Measurements from ENCODE around the gene GPR82. TPM values are rescaled to one million over a fixed set of nuclear protein-coding genes. Genes with fewer than 3 reads are reported as not detected.
"Not testable (repeated sequence)": the region's sequence is repeated elsewhere in the genome, so short reads cannot be mapped to it uniquely, and the experiment has no call there.

Gene GPR82
- total RNA-seq (1 to 10 TPM in 1 of 2 donors, under 1 TPM in 1; 0.54 to 1.1 TPM), polyA plus RNA-seq (under 1 TPM; 0.24 to 0.31 TPM)
- long read RNA-seq, donor 1: 0 reads
- long read RNA-seq, donor 2: 0 reads
- long read RNA-seq, donor 3: 0 reads
- long read RNA-seq, donor 4: 0 reads
- long read RNA-seq, donor 5: 0 reads

- Histone ChIP-seq H3K4me3 (no peak within 1 kb of the TSS), H3K9me3 (ENCODE audit: control insufficient read depth in 4 of 4, insufficient read depth in 3 of 4, low read length in 3 of 4) (peaks cover 0 to 7% (median 0%) of the 10 kb centered on the region in 4 donors), H3K27me3 (ENCODE audit: control insufficient read depth in 3 of 3, insufficient read depth in 3 of 3, low read length in 2 of 3) (peaks cover 0 to 18% (median 10%) of the 10 kb centered on the region in 3 donors), H3K36me3 (ENCODE audit: control insufficient read depth in 4 of 4, insufficient read depth in 4 of 4, low read length in 4 of 4) (peaks cover 0 to 7% (median 0%) of the 10 kb centered on the region in 4 donors), H3K9ac (ENCODE audit: insufficient read depth in 1 of 2, low read length in 2 of 2) (no peak within 1 kb of the TSS), H3K4me1 (ENCODE audit: control insufficient read depth in 5 of 5, insufficient read depth in 5 of 5, low read length in 5 of 5) (no peaks in the 10 kb centered on the region), H3K27ac (ENCODE audit: low read depth in 1 of 2, low read length in 1 of 2) (no peak within 1 kb of the TSS)
- TF ChIP-seq, protein P1, sequence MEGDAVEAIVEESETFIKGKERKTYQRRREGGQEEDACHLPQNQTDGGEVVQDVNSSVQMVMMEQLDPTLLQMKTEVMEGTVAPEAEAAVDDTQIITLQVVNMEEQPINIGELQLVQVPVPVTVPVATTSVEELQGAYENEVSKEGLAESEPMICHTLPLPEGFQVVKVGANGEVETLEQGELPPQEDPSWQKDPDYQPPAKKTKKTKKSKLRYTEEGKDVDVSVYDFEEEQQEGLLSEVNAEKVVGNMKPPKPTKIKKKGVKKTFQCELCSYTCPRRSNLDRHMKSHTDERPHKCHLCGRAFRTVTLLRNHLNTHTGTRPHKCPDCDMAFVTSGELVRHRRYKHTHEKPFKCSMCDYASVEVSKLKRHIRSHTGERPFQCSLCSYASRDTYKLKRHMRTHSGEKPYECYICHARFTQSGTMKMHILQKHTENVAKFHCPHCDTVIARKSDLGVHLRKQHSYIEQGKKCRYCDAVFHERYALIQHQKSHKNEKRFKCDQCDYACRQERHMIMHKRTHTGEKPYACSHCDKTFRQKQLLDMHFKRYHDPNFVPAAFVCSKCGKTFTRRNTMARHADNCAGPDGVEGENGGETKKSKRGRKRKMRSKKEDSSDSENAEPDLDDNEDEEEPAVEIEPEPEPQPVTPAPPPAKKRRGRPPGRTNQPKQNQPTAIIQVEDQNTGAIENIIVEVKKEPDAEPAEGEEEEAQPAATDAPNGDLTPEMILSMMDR (IDR thresholded peaks at IDR 0.05; ENCODE audit: control extremely low read depth, extremely low read depth): no peak
- WGBS, 2 donors: 40 to 52% methylated on average over 2 of the region's 2 CpGs
- ATAC-seq (ENCODE audit: insufficient read depth, low FRiP score) (no peak), DNase-seq (no peak)
Observed at GRCh38 chrX:41723826-41724225, at the start of gene GPR82. Gene GPR82, plus strand, starts transcription at chrX:41724181. Its CDS starts 2,846 bp downstream, at chrX:41727027.

DNA sequence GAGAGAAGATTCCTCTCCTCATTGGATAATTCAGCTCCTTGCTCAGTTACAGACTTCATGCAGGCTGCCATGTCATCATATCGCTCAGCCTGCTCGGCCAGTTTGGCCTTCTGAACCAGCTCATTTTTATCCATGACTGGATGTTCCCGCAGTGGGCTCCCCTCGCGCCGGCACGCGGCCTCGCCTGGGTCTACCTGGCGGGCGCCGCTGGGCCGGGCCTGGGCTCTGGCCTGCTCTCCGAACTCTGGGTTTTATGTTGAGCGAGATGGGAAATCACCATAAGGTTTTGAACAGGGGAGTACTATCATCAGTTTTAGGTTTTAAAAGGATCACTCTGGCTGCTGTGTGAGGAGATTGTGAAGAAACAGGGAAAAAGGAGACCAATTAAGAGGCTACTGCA lies 47.6 kb upstream of the GPR82 start:
- 90 to 93% methylated on average over 15 of the region's 15 CpGs for WGBS, 2 donors
- H3K4me3 ChIP-seq; H3K9me3 ChIP-seq (ENCODE audit: control insufficient read depth in 4 of 4, insufficient read depth in 3 of 4, low read length in 3 of 4); H3K9ac ChIP-seq (ENCODE audit: insufficient read depth in 1 of 2, low read length in 2 of 2); H3K36me3 ChIP-seq (ENCODE audit: control insufficient read depth in 4 of 4, insufficient read depth in 4 of 4, low read length in 4 of 4); ATAC-seq (ENCODE audit: insufficient read depth, low FRiP score); H3K27ac ChIP-seq (ENCODE audit: low read depth in 1 of 2, low read length in 1 of 2); DNase-seq; H3K4me1 ChIP-seq (ENCODE audit: control insufficient read depth in 5 of 5, insufficient read depth in 5 of 5, low read length in 5 of 5): not testable (repeated sequence)
- H3K27me3 ChIP-seq (ENCODE audit: control insufficient read depth in 3 of 3, insufficient read depth in 3 of 3, low read length in 2 of 3): peaks cover 0 to 32% (median 10%) of the 10 kb centered on the region in 3 donors

DNA sequence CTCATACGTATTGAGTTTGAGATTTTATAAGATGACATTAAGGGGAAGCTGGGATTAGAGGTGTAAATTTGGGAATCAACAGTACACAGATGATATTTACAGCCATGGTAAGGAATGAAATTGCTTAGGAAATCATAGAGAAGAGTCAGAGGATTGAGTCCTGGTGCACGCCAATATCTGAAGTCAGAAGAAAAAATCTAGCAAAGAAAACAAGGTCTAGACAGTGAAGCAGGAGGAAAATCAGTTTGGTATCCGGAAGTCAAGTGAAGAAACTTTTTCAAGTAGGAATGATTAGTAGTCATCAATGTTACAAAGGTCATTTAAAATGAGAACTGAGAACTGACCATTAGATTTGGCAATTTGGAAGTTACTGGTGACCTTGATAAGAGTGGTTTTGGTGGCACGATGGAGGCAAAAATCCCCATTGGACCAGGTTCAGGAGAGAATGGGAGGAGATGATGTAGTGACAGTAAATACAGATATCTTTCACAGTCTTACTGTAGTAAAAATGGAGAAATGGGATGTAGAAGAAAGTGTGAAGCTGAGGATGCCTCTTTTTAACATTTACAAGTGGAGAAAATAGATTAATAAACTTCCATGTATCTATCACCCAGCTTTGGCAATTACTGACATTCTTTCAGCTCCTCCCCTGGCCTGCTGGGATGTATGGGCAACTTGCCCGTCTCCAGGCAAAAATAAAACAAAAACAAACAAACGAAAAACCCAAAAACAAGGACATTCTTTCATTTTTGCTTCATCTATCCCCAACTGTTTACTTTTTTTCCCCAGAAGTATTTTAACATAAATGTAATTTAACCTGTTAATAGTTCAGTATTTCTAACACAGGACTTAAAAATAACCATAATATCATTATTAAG lies 46.6 kb upstream of the GPR82 start:
- H3K27me3 ChIP-seq (ENCODE audit: control insufficient read depth in 3 of 3, insufficient read depth in 3 of 3, low read length in 2 of 3): peaks cover 0 to 31% (median 10%) of the 10 kb centered on the region in 3 donors
- no peak for ATAC-seq (ENCODE audit: insufficient read depth, low FRiP score)
- H3K27ac ChIP-seq (ENCODE audit: low read depth in 1 of 2, low read length in 1 of 2): no peak overlapping the region
- 69 to 87% methylated on average over 6 of the region's 6 CpGs for WGBS, 2 donors
- H3K4me3 ChIP-seq: no peak overlapping the region
- no peaks in the 10 kb centered on the region for H3K36me3 ChIP-seq (ENCODE audit: control insufficient read depth in 4 of 4, insufficient read depth in 4 of 4, low read length in 4 of 4)
- DNase-seq: peak; percentile 36 to 74 (median 66)
- H3K9ac ChIP-seq (ENCODE audit: insufficient read depth in 1 of 2, low read length in 2 of 2): no peak overlapping the region
- no peaks in the 10 kb centered on the region for H3K9me3 ChIP-seq (ENCODE audit: control insufficient read depth in 4 of 4, insufficient read depth in 3 of 4, low read length in 3 of 4)
- peaks cover 0 to 3% (median 0%) of the 10 kb centered on the region in 5 donors for H3K4me1 ChIP-seq (ENCODE audit: control insufficient read depth in 5 of 5, insufficient read depth in 5 of 5, low read length in 5 of 5)
- TF ChIP-seq, protein P1 (IDR thresholded peaks at IDR 0.05; ENCODE audit: control extremely low read depth, extremely low read depth): no peak

DNA sequence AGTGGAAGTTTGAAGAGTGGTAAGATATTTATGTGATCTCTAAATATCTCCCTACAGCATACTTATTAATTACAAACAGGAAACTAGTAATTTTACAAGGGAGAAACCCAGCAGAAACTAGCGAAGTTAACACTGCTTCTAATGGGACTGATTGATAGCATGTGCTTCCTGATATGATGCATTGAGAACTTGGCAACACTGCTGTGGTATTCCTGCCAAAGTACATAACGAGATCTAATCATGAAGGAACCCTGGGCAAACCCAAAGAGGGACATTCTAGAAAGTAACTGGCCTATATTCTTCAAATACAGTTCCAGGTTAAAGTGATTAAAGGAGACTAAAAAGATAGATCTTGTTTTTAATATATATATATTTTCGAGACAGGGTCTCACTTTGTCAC lies 39.8 kb upstream of the GPR82 start:
- TF ChIP-seq, protein P1 (IDR thresholded peaks at IDR 0.05; ENCODE audit: control extremely low read depth, extremely low read depth): no peak
- DNase-seq: peak in 2 of 3 donors; percentile 24 to 46
- no peak for ATAC-seq (ENCODE audit: insufficient read depth, low FRiP score)

More for the DNA sequence above, 39.8 kb upstream of the GPR82 start:
- Histone ChIP-seq H3K9me3 (ENCODE audit: control insufficient read depth in 4 of 4, insufficient read depth in 3 of 4, low read length in 3 of 4) (no peaks in the 10 kb centered on the region), H3K27me3 (ENCODE audit: control insufficient read depth in 3 of 3, insufficient read depth in 3 of 3, low read length in 2 of 3) (peaks cover 0 to 30% (median 2%) of the 10 kb centered on the region in 3 donors), H3K27ac (ENCODE audit: low read depth in 1 of 2, low read length in 1 of 2) (no peak overlapping the region), H3K9ac (ENCODE audit: insufficient read depth in 1 of 2, low read length in 2 of 2) (no peak overlapping the region), H3K4me1 (ENCODE audit: control insufficient read depth in 5 of 5, insufficient read depth in 5 of 5, low read length in 5 of 5) (no peaks in the 10 kb centered on the region), H3K4me3 (no peak overlapping the region), H3K36me3 (ENCODE audit: control insufficient read depth in 4 of 4, insufficient read depth in 4 of 4, low read length in 4 of 4) (no peaks in the 10 kb centered on the region)
- WGBS, 2 donors: 44 to 50% methylated on average over 3 of the region's 3 CpGs
